H1 (cell line): ENCODE measurements around the gene SLC22A13.

Experiments used
- POLR2AphosphoS5 ChIP-seq: IDR thresholded peaks from 2 replicates; pipeline ENCODE4 v1.6.1; 2011; ENCODE audit warnings: low read depth, low read length
- SP2 ChIP-seq: IDR thresholded peaks from 2 replicates; pipeline ENCODE4 v1.6.1; 2012; ENCODE audit warnings: mild to moderate bottlenecking, low read length, inconsistent platforms

DNA sequence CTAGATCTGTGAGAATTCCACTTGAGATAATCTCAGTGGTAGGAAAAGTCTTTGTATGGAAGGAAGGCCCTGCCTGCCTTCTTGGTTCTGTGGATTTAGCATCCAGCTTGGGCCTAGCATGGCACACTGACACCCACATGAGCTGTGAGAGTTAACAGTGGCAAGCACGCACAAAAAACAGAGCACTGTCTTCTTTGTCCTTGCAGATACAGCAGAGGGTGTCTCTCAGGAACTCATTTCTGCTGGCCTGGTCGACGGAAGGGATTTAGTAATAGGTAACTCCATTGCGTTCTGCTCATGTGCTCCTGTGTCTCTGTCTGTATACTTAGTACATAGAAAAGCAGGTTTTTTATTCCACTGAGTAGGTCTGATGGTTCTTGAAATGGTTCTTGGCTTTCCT, 14.4 kb upstream of the SLC22A13 start:
- TF ChIP-seq SP2 (no peak), POLR2AphosphoS5 (no peak)
